Measurements from ENCODE around the gene ZFAND3. TPM values are rescaled to one million over a fixed set of nuclear protein-coding genes. Genes with fewer than 3 reads are reported as not detected.

ZFAND3 gene
- total RNA-seq, 1 experiment from 2014 or later: 47.2 TPM

GRCh38 chr6:38191418-38191817, 371.9 kb downstream of the ZFAND3 start:
- H3K4me3 ChIP-seq (replicated peaks in 1 of 2; ENCODE audit: low read depth in 1 of 2, low read length in 2 of 2): no peak overlapping the region
- intact Hi-C loops (cut with micrococcal nuclease): no loop called here
- no peaks in the 10 kb centered on the region for H3K9me3 ChIP-seq (ENCODE audit: control insufficient read depth in 1 of 2, insufficient read depth in 1 of 2, low read depth in 1 of 2, low read length in 2 of 2)
- no peak overlapping the region for H2AFZ ChIP-seq (ENCODE audit: low read depth, low read length, poor library complexity, severe bottlenecking)
- no peaks in the 10 kb centered on the region for H3K27me3 ChIP-seq (ENCODE audit: insufficient read depth, low read length)
- H4K20me1 ChIP-seq (ENCODE audit: insufficient read depth): no peaks in the 10 kb centered on the region
- no peak overlapping the region for H3K9ac ChIP-seq (ENCODE audit: low read length)
- H3K9me2 ChIP-seq (ENCODE audit: insufficient read depth): no peaks in the 10 kb centered on the region
- no peak for TF ChIP-seq SIN3A (IDR thresholded peaks at IDR 0.05; ENCODE audit: low read depth)
- TF ChIP-seq EZH2phosphoT487 (IDR thresholded peaks at IDR 0.05; ENCODE audit: borderline replicate concordance): no peak
- no peak for TF ChIP-seq FOSL1 (IDR thresholded peaks at IDR 0.05; ENCODE audit: low read depth)
- TF ChIP-seq ZNF274 (IDR thresholded peaks at IDR 0.05; ENCODE audit: low read depth, low read length): no peak
- TF ChIP-seq CTCF (IDR thresholded peaks at IDR 0.05 in 2 of 3, conservative IDR thresholded peaks at IDR 0.05 in 1 of 3; ENCODE audit: borderline replicate concordance in 1 of 3, insufficient read depth in 1 of 3, low read depth in 2 of 3, low read length in 2 of 3): no peak
- TF ChIP-seq ELF1 (IDR thresholded peaks at IDR 0.05; ENCODE audit: borderline replicate concordance, low read depth): no peak
- no peak for TF ChIP-seq POLR2AphosphoS5 (IDR thresholded peaks at IDR 0.05; ENCODE audit: low read depth, low read length)
- TF ChIP-seq, protein P1, sequence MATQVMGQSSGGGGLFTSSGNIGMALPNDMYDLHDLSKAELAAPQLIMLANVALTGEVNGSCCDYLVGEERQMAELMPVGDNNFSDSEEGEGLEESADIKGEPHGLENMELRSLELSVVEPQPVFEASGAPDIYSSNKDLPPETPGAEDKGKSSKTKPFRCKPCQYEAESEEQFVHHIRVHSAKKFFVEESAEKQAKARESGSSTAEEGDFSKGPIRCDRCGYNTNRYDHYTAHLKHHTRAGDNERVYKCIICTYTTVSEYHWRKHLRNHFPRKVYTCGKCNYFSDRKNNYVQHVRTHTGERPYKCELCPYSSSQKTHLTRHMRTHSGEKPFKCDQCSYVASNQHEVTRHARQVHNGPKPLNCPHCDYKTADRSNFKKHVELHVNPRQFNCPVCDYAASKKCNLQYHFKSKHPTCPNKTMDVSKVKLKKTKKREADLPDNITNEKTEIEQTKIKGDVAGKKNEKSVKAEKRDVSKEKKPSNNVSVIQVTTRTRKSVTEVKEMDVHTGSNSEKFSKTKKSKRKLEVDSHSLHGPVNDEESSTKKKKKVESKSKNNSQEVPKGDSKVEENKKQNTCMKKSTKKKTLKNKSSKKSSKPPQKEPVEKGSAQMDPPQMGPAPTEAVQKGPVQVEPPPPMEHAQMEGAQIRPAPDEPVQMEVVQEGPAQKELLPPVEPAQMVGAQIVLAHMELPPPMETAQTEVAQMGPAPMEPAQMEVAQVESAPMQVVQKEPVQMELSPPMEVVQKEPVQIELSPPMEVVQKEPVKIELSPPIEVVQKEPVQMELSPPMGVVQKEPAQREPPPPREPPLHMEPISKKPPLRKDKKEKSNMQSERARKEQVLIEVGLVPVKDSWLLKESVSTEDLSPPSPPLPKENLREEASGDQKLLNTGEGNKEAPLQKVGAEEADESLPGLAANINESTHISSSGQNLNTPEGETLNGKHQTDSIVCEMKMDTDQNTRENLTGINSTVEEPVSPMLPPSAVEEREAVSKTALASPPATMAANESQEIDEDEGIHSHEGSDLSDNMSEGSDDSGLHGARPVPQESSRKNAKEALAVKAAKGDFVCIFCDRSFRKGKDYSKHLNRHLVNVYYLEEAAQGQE (IDR thresholded peaks at IDR 0.05; ENCODE audit: low read depth): no peak
- TF ChIP-seq, protein P2, sequence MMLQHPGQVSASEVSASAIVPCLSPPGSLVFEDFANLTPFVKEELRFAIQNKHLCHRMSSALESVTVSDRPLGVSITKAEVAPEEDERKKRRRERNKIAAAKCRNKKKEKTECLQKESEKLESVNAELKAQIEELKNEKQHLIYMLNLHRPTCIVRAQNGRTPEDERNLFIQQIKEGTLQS (IDR thresholded peaks at IDR 0.05): no peak
- TF ChIP-seq JUND (IDR thresholded peaks at IDR 0.05): no peak
- no peak for TF ChIP-seq RAD21 (IDR thresholded peaks at IDR 0.05; ENCODE audit: low read depth)
- TF ChIP-seq CEBPB (IDR thresholded peaks at IDR 0.05; ENCODE audit: low read depth): no peak
- TF ChIP-seq EGR1 (IDR thresholded peaks at IDR 0.05; ENCODE audit: low read depth): no peak
- TF ChIP-seq ZFX (IDR thresholded peaks at IDR 0.05): no peak
- TF ChIP-seq ZBTB33 (IDR thresholded peaks at IDR 0.05; ENCODE audit: extremely low read depth, insufficient replicate concordance, low read length): no peak
- no peak for TF ChIP-seq EZH2 (IDR thresholded peaks at IDR 0.05)
- TF ChIP-seq SRF (IDR thresholded peaks at IDR 0.05; ENCODE audit: low read depth): no peak
- TF ChIP-seq CBX3 (IDR thresholded peaks at IDR 0.05; ENCODE audit: low read depth): no peak
- TF ChIP-seq YY1 (IDR thresholded peaks at IDR 0.05; ENCODE audit: extremely low read depth, insufficient replicate concordance, low read depth, low read length): no peak
- TF ChIP-seq SP1 (IDR thresholded peaks at IDR 0.05; ENCODE audit: low read depth): no peak
- H3K36me3 ChIP-seq (ENCODE audit: control insufficient read depth in 1 of 2, insufficient read depth in 2 of 2, low read length in 2 of 2): no peaks in the 10 kb centered on the region
- no peaks in the 10 kb centered on the region for H3K4me1 ChIP-seq (ENCODE audit: control insufficient read depth in 1 of 2, insufficient read depth in 2 of 2, low read length in 2 of 2)
- DNase-seq (ENCODE audit: low read depth, low spot score) (no peak), ATAC-seq (no peak)
- H3K79me2 ChIP-seq (ENCODE audit: insufficient read depth, low read length): no peaks in the 10 kb centered on the region
- no peak overlapping the region for H3K4me2 ChIP-seq (ENCODE audit: low read length)
- BruUV-seq (replicated peaks): no TSS peak
- H3K27ac ChIP-seq (ENCODE audit: low read depth, low read length): no peak overlapping the region
- POLR2A ChIA-PET: no interaction called here
- RAD21 ChIA-PET (ENCODE audit: low non-redundant PET in 1 of 2, low total read pairs in 2 of 2, uncharacterized antibody in 2 of 2, unreplicated experiment in 2 of 2): no interaction called here
- CTCF ChIA-PET: no interaction called here
